ENCODE results near the gene LTB4R. TPM values are rescaled to one million over a fixed set of nuclear protein-coding genes. Genes with fewer than 3 reads are reported as not detected.

LTB4R gene
- total and polyA plus RNA-seq, 4 donors: 0.86 to 5.0 (median 2.5) TPM

DNA sequence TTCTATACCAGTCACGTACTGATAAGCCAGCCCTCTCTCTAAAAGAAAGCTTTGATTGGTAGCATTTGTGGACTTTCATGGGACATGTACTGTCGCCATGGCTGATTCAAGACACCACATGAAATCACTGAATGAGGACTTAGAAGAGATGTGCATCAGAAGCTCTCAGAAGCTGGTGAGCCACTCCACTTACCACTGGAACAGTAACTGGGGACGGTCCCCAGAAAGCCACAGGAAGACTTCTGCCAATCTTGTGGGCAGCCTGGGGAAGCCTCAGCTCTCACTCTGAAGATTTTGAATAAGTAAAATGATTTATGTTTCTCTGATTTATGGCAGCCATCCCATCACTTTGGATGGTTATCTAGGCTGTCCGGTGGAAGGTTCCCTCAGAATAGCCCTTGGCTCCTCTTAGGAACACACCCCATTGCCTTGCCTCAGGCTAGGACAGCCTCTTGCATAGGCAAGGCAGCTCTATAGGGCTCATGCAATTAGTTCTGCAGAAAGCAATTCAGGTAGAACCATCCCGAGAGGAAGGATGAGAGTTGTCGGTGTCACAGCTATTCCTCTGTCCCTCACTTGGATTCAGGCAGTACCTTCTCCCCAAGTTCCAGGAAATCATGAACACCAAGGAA is 21.5 kb upstream of the LTB4R start:
- TF ChIP-seq REST (IDR thresholded peaks at IDR 0.05) (no peak), GABPA (IDR thresholded peaks at IDR 0.05 in 1 of 2, conservative IDR thresholded peaks at IDR 0.05 in 1 of 2) (no peak), HNF4A (conservative IDR thresholded peaks at IDR 0.05) (no peak), YY1 (IDR thresholded peaks at IDR 0.05) (no peak), FOXA1 (IDR thresholded peaks at IDR 0.05) (no peak), NR2F2 (IDR thresholded peaks at IDR 0.05) (no peak), TAF1 (conservative IDR thresholded peaks at IDR 0.05) (no peak), FOXA2 (IDR thresholded peaks at IDR 0.05) (no peak), MAX (IDR thresholded peaks at IDR 0.05) (no peak)
- TF ChIP-seq, protein P1, sequence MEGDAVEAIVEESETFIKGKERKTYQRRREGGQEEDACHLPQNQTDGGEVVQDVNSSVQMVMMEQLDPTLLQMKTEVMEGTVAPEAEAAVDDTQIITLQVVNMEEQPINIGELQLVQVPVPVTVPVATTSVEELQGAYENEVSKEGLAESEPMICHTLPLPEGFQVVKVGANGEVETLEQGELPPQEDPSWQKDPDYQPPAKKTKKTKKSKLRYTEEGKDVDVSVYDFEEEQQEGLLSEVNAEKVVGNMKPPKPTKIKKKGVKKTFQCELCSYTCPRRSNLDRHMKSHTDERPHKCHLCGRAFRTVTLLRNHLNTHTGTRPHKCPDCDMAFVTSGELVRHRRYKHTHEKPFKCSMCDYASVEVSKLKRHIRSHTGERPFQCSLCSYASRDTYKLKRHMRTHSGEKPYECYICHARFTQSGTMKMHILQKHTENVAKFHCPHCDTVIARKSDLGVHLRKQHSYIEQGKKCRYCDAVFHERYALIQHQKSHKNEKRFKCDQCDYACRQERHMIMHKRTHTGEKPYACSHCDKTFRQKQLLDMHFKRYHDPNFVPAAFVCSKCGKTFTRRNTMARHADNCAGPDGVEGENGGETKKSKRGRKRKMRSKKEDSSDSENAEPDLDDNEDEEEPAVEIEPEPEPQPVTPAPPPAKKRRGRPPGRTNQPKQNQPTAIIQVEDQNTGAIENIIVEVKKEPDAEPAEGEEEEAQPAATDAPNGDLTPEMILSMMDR (IDR thresholded peaks at IDR 0.05; ENCODE audit: low read depth, low read length, missing input control): no peak
- DNase-seq (ENCODE audit: low spot score): no peak
- Histone ChIP-seq H3K9me3 (ENCODE audit: control insufficient read depth in 4 of 4, low read length in 3 of 4) (no peaks in the 10 kb centered on the region), H3K4me1 (ENCODE audit: control insufficient read depth in 4 of 4, insufficient read depth in 4 of 4, low read length in 3 of 4) (peaks cover 2 to 29% (median 28%) of the 10 kb centered on the region in 4 donors), H3K4me3 (ENCODE audit: low read depth in 1 of 3, low read length in 3 of 3) (no peak overlapping the region), H3K27ac (ENCODE audit: low read depth in 1 of 2, low read length in 2 of 2) (no peak overlapping the region), H3K27me3 (ENCODE audit: control insufficient read depth in 4 of 4, insufficient read depth in 4 of 4, low read length in 3 of 4) (no peaks in the 10 kb centered on the region), H3K36me3 (ENCODE audit: control insufficient read depth in 4 of 4, insufficient read depth in 3 of 4, low read depth in 1 of 4, low read length in 3 of 4) (peaks cover 3 to 27% (median 13%) of the 10 kb centered on the region in 4 donors), H3K9ac (ENCODE audit: low read depth in 1 of 2, low read length in 2 of 2) (no peak overlapping the region)
- WGBS: 84% methylated on average over 6 of the region's 6 CpGs

GRCh38 chr14:24290746-24291145 is 20.6 kb upstream of the LTB4R start:
- no peaks in the 10 kb centered on the region for H3K27me3 ChIP-seq (ENCODE audit: control insufficient read depth in 4 of 4, insufficient read depth in 4 of 4, low read length in 3 of 4)
- peaks cover 2 to 33% (median 32%) of the 10 kb centered on the region in 4 donors for H3K4me1 ChIP-seq (ENCODE audit: control insufficient read depth in 4 of 4, insufficient read depth in 4 of 4, low read length in 3 of 4)
- no peak overlapping the region for H3K9ac ChIP-seq (ENCODE audit: low read depth in 1 of 2, low read length in 2 of 2)
- 41% methylated on average over 9 of the region's 9 CpGs for WGBS
- H3K27ac ChIP-seq (ENCODE audit: low read depth in 1 of 2, low read length in 2 of 2): peak overlapping the region in 1 of 2 donors; percentile 48
- no peak overlapping the region for H3K4me3 ChIP-seq (ENCODE audit: low read depth in 1 of 3, low read length in 3 of 3)
- DNase-seq (ENCODE audit: low spot score): no peak
- no peaks in the 10 kb centered on the region for H3K9me3 ChIP-seq (ENCODE audit: control insufficient read depth in 4 of 4, low read length in 3 of 4)
- TF ChIP-seq, protein P1 (IDR thresholded peaks at IDR 0.05; ENCODE audit: low read depth, low read length, missing input control): no peak
- TF ChIP-seq HNF4A (conservative IDR thresholded peaks at IDR 0.05) (no peak), JUND (IDR thresholded peaks at IDR 0.05) (no peak), SP1 (IDR thresholded peaks at IDR 0.05) (no peak), ZBTB33 (IDR thresholded peaks at IDR 0.05) (no peak), RXRA (IDR thresholded peaks at IDR 0.05) (no peak), GABPA (IDR thresholded peaks at IDR 0.05 in 1 of 2, conservative IDR thresholded peaks at IDR 0.05 in 1 of 2) (no peak), FOXA1 (IDR thresholded peaks at IDR 0.05) (no peak), HNF4G (IDR thresholded peaks at IDR 0.05) (no peak), NR2F2 (IDR thresholded peaks at IDR 0.05) (no peak), EGR1 (IDR thresholded peaks at IDR 0.05; ENCODE audit: low read depth in 2 of 2) (no peak), RAD21 (IDR thresholded peaks at IDR 0.05) (no peak)
- H3K36me3 ChIP-seq (ENCODE audit: control insufficient read depth in 4 of 4, insufficient read depth in 3 of 4, low read depth in 1 of 4, low read length in 3 of 4): peaks cover 5 to 33% (median 20%) of the 10 kb centered on the region in 4 donors
